NB4 (cell line): ENCODE data around the gene ZIC4.

Experiments used
- DNase-seq: peaks from one replicate; pipeline ENCODE4 v3.0.0; 2010; ENCODE audit warnings: low read depth
- H3K4me3 ChIP-seq: one replicate; pipeline ENCODE4 v1.5.1; 2011; ENCODE audit warnings: mild to moderate bottlenecking, low read depth, low read length, moderate library complexity
- CTCF ChIP-seq: IDR thresholded peaks from one replicate; pipeline ENCODE4 v1.5.1; 2012; ENCODE audit warnings: low read depth, low read length
- MAX ChIP-seq: IDR thresholded peaks from 2 replicates; pipeline ENCODE4 v1.6.1; 2011; ENCODE audit warnings: low read depth, low read length
- MYC ChIP-seq: IDR thresholded peaks from 2 replicates; pipeline ENCODE4 v1.6.1; 2011; ENCODE audit warnings: low read depth, low read length
- POLR2A ChIP-seq: IDR thresholded peaks from 2 replicates; pipeline ENCODE4 v1.6.1; 2011; ENCODE audit warnings: mild to moderate bottlenecking; ENCODE audit not compliant: insufficient read length; ENCODE audit errors: extremely low read depth

The ZIC4 gene

DNA sequence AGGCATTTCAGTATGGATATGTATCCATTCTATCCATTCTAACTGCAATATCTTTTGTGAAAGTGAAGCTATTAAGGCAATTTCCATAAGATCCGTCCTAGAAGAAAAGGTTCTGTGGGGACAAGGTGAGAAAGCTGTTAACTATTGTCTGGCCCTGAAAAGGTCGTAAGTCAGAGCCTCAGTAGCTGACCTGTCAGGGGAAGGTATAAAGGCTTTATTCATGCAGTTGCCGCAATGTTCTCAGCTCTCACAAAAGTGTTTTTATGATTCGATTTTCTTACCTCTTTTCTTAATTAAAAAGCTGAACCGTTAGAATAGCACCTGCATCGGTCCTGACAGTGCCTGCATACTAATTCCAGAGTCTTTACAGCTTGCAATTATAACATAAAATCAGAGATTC lies 24.7 kb downstream of the ZIC4 start:
- TF ChIP-seq CTCF = no peak
- TF ChIP-seq MYC = no peak
- TF ChIP-seq POLR2A = no peak
- TF ChIP-seq MAX = no peak
- DNase-seq = no peak
- no peak overlapping the region for H3K4me3 ChIP-seq

DNA sequence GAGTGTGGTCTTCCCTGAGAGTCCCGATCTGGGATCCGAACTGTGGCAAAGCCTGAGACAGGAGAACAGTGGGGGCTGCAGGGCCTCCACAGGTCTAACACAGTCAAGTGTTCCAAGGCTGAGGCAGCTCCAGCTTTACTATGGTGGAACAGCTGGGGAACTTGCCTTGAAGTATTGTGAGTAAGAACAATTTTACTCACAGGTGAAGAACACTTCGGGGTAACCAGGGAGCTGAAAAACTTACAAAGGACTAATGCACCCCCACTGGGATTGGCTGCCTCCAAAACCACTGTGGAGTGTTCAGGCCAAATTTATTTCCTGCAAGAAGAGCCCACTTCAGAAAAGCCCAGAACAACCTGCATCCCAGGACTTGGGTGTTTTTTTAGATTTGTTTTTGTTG lies 25.4 kb downstream of the ZIC4 start:
- H3K4me3 ChIP-seq = no peak overlapping the region
- no peak for DNase-seq
- TF ChIP-seq MYC (no peak), CTCF (no peak)

- no peak for DNase-seq
- no peak for TF ChIP-seq CTCF
- no peak for TF ChIP-seq MYC
- no peak for TF ChIP-seq MAX
- TF ChIP-seq POLR2A = no peak
- H3K4me3 ChIP-seq = no peak overlapping the region
Measured at GRCh38 chr3:147380387-147380951, 25.9 kb downstream of the ZIC4 start.

DNA sequence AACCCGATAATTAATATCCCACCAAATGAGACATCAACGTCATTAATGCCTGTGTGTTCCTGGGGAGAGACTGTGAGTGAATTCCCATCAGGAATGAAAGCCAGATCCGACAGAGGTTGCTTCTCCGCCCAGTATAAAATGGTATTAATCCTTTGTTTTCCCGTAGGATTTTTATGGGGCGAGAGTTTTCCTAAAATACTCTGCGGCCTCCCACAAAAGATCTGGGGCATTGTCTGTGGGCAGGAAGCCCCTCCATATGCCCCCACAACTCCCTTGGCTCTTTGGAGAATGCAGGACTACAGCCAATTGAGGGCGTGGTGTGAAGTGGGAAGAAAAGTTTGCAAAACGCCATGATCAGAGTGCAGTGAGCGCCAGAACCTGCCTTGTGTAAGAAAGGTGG lies 26.7 kb downstream of the ZIC4 start:
- H3K4me3 ChIP-seq = no peak overlapping the region
- no peak for DNase-seq
- TF ChIP-seq CTCF (no peak), MYC (no peak), MAX (no peak), POLR2A (no peak)

- no peak for TF ChIP-seq MYC
- no peak for TF ChIP-seq POLR2A
- no peak for TF ChIP-seq CTCF
- TF ChIP-seq MAX = no peak
- no peak overlapping the region for H3K4me3 ChIP-seq
- DNase-seq = no peak
Measured at GRCh38 chr3:147377412-147378367, 28.7 kb downstream of the ZIC4 start.
